ENCODE data around the gene SEMA5B.

GRCh38 chr3:123054109-123054778 is 26.7 kb upstream of the SEMA5B start:
- no peak for TF ChIP-seq POLR2AphosphoS5 (IDR thresholded peaks at IDR 0.05; ENCODE audit: borderline replicate concordance, low read depth, low read length)
- TF ChIP-seq EZH2 (IDR thresholded peaks at IDR 0.05), result no peak
- TF ChIP-seq FOXP2 (optimal IDR thresholded peaks at IDR 0.05; ENCODE audit: control extremely low read depth, extremely low read length, insufficient read depth), result no peak

Measured in SK-N-MC (cell line).